GM19099 (cell line): Measurements from ENCODE around the gene SFSWAP.

ENCODE experiments used
- POLR2A ChIP-seq: IDR thresholded peaks from 3 replicates; pipeline ENCODE4 v1.6.1; 2011; ENCODE audit warnings: low read depth; ENCODE audit not compliant: insufficient read length; ENCODE audit errors: extremely low read depth

Gene SFSWAP

DNA sequence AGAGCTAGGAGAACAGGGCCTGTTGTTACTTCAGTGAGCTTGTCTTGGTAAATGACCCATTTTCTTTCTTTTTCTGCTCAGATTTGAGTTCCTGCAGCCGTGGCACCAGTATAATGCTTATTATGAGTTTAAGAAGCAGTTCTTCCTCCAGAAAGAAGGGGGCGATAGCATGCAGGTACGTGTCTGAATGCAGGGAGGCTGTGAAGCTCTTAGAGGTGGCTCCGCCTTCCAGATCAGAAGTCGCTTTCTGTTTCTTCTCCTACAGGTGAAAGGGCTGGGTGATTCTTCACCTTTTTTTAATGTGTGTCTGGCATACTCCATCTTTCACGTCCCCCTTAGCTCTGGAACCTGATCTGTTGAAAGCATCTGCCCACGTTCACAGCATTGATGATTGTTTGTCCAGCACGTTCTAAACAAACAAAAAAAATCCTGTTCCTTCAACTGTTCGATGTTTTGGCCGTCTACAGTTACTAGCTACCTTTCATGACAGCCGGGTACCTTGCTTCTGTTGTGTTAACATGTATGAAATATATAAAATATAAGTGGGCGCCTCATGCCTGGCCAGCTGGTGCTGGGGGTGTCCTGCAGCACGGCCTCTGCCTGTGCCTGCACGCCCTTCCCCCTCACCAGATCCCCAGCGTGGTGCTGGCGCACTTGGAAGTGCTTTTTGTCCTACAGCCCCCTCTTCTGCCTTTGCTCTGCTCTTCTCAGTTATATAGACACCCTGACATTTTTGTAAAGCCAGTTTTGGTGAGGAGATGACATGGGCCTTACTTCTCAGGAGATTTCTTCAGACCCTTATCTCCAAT, 44.6 kb downstream of the SFSWAP start:
- TF ChIP-seq POLR2A: no peak

DNA sequence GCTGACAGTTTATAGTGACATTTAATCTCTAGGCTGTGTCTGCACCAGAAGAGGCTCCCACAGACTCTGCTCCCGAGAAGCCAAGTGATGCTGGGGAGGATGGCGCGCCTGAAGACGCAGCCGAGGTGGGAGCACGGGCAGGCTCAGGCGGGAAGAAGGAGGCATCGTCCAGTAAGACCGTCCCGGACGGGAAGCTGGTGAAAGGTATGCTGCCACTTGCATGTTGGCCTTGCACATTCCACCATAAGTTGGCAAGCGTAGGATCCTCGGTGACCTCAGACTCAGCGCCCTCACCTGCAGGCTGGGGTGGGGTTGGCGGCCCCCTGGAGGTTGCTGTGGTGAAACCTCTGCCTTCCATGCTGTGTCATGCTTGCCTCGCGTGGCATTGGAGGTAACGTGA, 45.6 kb downstream of the SFSWAP start:
- TF ChIP-seq POLR2A: no peak

- no peak for TF ChIP-seq POLR2A
These were observed 46.2 kb downstream of the SFSWAP start for GRCh38 chr12:131757111-131757510.

GRCh38 chr12:131758016-131758739, 47.3 kb downstream of the SFSWAP start:
- no peak for TF ChIP-seq POLR2A

DNA sequence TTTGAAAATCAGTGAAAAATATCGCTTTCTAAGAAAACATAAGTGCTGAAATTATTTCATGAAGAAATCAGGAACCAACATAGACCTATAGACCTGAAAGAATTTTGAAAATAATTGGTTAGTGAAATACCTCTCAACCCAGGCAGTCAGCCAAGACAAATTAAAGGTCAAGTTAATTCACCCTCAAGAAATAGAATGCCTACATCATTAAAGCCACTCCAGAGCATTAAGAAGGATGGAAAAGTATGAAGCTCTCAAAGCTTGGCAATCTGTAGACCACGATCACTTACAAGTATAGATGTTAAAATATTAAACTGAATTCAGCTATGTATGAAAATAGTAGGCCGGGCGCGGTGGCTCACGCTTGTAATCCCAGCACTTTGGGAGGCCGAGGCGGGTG, 48.3 kb downstream of the SFSWAP start:
- no peak for TF ChIP-seq POLR2A

GRCh38 chr12:131761638-131762037, 50.7 kb downstream of the SFSWAP start:
- TF ChIP-seq POLR2A: no peak

DNA sequence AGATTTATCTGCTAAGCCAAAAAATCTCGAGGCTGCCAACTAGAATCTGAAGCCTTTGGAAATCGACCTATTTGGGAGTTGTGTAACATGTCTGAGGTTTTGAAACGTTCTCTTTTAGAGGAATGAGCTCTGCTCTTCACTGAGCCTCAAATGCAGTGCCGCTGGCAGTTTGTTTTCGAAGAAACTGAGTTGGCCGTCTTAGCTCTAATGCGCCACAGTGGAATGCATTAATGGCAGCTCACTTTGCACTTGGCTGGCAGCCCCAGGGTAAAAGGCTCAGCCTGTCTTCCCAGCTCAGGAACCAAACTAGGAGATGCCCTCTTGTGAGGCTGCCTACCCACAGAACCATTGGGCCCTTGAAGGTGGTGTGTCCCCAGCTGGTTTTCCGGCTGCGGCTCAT, 53.8 kb downstream of the SFSWAP start:
- TF ChIP-seq POLR2A: no peak

DNA sequence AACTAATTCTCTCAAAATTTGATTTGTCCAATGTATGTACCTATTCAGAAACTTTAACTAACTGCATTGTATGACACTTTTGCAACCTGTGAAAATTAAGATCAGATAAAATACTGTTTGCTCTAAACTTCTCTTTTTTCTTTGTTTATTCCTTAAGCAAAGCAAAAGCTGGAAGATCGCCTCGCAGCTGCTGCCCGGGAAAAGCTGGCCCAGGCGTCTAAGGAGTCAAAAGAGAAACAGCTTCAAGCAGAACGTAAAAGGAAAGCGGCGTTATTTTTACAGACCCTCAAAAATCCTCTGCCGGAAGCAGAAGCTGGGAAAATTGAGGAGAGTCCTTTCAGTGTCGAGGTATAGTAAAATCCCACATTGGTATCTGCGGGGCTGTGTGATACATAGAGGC, 55.1 kb downstream of the SFSWAP start:
- TF ChIP-seq POLR2A: no peak

GRCh38 chr12:131766382-131767107, 55.7 kb downstream of the SFSWAP start:
- no peak for TF ChIP-seq POLR2A

DNA sequence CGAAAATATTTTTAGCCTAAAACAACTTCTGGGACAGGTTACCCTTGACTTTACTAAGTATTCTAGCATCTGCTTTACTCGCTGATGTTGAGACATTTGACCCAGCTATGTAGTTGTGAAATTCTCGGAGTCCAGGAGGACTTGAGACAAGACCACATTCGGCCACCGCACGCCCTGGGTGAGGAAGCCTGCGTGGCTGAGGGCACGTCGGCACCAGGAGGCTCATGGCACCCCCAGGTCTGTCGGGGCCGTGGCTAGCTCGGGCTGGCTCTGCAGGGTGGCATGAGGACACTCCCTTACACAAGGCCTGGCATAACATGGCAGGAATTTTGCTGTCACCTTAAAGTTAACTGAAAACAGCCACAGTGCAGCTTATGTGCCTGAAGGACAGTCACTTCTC, 59.2 kb downstream of the SFSWAP start:
- no peak for TF ChIP-seq POLR2A

GRCh38 chr12:131771965-131772364, 61.1 kb downstream of the SFSWAP start:
- no peak for TF ChIP-seq POLR2A

- peak; percentile 39 for TF ChIP-seq POLR2A
These were observed 62.8 kb downstream of the SFSWAP start for GRCh38 chr12:131773582-131774221.

DNA sequence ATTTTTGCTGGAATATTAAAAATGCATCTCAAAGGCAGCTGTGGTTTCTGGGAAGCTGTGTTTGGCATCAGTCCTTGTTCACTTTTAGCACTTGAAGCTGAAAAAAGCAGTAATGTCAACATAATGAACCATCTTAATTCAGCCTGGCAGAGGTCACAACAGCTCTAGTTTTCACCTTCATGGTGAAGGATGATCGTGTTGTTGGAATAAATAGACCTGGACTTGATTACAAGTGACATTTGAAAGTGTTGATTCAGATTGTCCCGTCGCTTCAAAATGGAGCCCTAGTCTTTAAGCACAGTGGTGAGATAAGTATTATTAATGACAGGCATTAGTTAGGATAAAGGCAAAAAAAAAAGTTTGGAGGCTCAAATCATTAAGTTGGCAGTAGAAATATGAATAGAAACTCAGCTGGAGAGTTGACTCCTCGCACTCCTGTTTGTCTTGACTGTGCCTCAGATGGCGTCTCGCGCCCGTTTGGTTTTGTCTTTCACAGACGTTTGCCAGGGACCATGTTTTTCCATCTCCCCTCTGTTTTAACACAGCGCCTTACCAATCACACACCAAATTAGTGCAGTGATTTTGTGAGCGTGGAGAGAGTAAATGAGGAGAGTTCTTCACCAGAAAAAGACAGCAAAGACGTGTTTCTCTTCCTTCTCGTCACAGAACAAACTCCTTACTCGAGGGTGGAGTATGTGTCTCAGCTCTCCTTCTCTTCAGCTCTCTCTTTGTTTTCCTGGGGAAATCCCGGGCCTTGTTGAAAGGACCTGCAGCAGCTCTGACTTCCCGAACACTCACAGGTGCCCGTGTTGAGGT, 63.9 kb downstream of the SFSWAP start:
- TF ChIP-seq POLR2A: no peak
